GM12878 (cell line): ENCODE measurements around the gene GEMIN2. TPM values are rescaled to one million over a fixed set of nuclear protein-coding genes. Genes with fewer than 3 reads are reported as not detected.
A peak's percentile ranks its signal among the peaks of the same experiment; 100 is the strongest.

Experiments
- BMI1 ChIP-seq: fragments of 450-650 bp; IDR thresholded peaks from 2 replicates; pipeline ENCODE4 v1.6.1; 2016; ENCODE audit warnings: mild to moderate bottlenecking, moderate library complexity, borderline replicate concordance
- GATAD2B ChIP-seq: fragments of 450-650 bp; conservative IDR thresholded peaks from 2 replicates; pipeline ENCODE4 v1.6.1; 2017; ENCODE audit warnings: low read depth, mild to moderate bottlenecking, moderate library complexity
- NFYA ChIP-seq: IDR thresholded peaks from 2 replicates; pipeline ENCODE4 v1.6.1; 2011; ENCODE audit warnings: low read depth, mild to moderate bottlenecking, low read length, improper control_type of control experiment, borderline replicate concordance
- TCF12 ChIP-seq: IDR thresholded peaks from 2 replicates; pipeline ENCODE4 v1.6.1; 2011; ENCODE audit warnings: low read depth, mild to moderate bottlenecking, low read length
- polyA plus RNA-seq, 11 experiments: library from polyadenylated mRNA; depleted of rRNA in 4 of 11; unstranded in 6 of 11; stranded (reverse) in 5 of 11; fragments of >200 nt; fragmentation: Nextera tagmentation in 4 of 11; fragmentation: Illumina TruSeq in 1 of 11; extraction: Ambion mirVana in 4 of 11; extraction: Trizol in 1 of 11; gene quantifications; 1 replicate in 1 of 11; 2 replicates in 10 of 11; pipeline versions ENCODE4 v1.2.1 to v1.2.3, GENCODE V29; 2011 to 2016; ENCODE audit warnings: inconsistent platforms in 2 of 11, missing spikeins in 2 of 11, low read depth in 1 of 11
- total RNA-seq, 4 experiments: library from RNA; depleted of rRNA in 3 of 4; stranded (reverse); fragments of >200 nt in 3 of 4; fragmentation: Illumina TruSeq in 1 of 4; extraction: Trizol in 1 of 4; gene quantifications; 2 replicates each; pipeline versions ENCODE4 v1.2.1 to v1.2.3, GENCODE V29; 2013 to 2021
- TF ChIP-seq, protein P1 (sequence below): fragments of 450-650 bp; IDR thresholded peaks from 2 replicates; pipeline ENCODE4 v1.6.1; 2017; ENCODE audit warnings: mild to moderate bottlenecking, low read depth, inconsistent platforms; ENCODE audit not compliant: poor library complexity, severe bottlenecking
- TF ChIP-seq, protein P2 (sequence below): fragments of 450-650 bp; conservative IDR thresholded peaks from 2 replicates; pipeline ENCODE4 v1.6.1; 2017; ENCODE audit warnings: mild to moderate bottlenecking, moderate library complexity
- TF ChIP-seq, protein P3 (sequence below): fragments of 450-650 bp; IDR thresholded peaks from 2 replicates; pipeline ENCODE4 v1.6.1; 2018; ENCODE audit warnings: mild to moderate bottlenecking, low read depth, moderate library complexity; ENCODE audit not compliant: partially characterized antibody

Gene GEMIN2
- total and polyA plus RNA-seq, 10 of the 15 experiments (the other 5 are each of a cell fraction or from before 2014, with no cell fraction given), result 25.9 to 69.3 (median 46.1) TPM

DNA sequence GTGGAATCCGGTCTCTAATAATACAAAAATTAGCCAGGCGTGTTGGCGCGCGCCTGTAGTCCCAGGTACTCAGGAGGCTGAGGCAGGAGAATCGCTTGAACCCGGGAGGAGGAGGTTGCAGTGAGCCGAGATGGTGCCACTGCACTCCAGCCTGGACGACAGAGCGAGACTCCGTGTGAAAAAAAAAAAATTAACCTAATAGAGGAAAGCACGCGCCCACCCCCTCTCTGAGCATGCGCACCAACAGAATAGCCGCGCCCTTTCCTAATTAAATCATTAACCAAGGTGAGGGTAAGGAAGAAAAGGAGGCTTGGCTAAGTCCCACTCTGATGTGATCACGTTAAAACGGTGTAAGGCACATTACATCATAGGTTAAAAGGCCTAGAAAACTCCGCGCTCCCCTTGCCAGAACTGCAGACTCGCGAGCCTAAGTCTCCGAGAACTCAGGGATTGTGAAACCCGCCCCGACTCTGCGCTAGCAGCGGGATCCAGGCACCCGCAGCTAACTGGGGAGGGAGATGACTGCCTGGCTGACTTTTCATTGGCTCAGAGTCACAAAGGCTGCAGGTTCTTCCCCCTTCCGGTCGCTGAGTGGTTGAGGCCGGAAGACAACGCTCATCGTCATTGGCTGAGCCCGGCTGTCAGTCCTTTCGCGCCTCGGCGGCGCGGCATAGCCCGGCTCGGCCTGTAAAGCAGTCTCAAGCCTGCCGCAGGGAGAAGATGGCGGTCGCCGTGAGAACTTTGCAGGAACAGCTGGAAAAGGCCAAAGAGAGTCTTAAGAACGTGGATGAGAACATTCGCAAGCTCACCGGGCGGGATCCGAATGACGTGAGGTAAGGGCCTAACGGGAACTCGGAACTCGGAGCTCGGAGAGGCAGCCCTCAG is 60.7 kb downstream of the GEMIN2 start, which contains the start of gene PNN (continued):
- TF ChIP-seq, protein P1, sequence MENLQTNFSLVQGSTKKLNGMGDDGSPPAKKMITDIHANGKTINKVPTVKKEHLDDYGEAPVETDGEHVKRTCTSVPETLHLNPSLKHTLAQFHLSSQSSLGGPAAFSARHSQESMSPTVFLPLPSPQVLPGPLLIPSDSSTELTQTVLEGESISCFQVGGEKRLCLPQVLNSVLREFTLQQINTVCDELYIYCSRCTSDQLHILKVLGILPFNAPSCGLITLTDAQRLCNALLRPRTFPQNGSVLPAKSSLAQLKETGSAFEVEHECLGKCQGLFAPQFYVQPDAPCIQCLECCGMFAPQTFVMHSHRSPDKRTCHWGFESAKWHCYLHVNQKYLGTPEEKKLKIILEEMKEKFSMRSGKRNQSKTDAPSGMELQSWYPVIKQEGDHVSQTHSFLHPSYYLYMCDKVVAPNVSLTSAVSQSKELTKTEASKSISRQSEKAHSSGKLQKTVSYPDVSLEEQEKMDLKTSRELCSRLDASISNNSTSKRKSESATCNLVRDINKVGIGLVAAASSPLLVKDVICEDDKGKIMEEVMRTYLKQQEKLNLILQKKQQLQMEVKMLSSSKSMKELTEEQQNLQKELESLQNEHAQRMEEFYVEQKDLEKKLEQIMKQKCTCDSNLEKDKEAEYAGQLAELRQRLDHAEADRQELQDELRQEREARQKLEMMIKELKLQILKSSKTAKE, result peak; percentile 97
- TF ChIP-seq, protein P2, sequence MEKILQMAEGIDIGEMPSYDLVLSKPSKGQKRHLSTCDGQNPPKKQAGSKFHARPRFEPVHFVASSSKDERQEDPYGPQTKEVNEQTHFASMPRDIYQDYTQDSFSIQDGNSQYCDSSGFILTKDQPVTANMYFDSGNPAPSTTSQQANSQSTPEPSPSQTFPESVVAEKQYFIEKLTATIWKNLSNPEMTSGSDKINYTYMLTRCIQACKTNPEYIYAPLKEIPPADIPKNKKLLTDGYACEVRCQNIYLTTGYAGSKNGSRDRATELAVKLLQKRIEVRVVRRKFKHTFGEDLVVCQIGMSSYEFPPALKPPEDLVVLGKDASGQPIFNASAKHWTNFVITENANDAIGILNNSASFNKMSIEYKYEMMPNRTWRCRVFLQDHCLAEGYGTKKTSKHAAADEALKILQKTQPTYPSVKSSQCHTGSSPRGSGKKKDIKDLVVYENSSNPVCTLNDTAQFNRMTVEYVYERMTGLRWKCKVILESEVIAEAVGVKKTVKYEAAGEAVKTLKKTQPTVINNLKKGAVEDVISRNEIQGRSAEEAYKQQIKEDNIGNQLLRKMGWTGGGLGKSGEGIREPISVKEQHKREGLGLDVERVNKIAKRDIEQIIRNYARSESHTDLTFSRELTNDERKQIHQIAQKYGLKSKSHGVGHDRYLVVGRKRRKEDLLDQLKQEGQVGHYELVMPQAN, result peak; percentile 86
- TF ChIP-seq BMI1, result no peak
- TF ChIP-seq GATAD2B, result no peak
- TF ChIP-seq, protein P3, sequence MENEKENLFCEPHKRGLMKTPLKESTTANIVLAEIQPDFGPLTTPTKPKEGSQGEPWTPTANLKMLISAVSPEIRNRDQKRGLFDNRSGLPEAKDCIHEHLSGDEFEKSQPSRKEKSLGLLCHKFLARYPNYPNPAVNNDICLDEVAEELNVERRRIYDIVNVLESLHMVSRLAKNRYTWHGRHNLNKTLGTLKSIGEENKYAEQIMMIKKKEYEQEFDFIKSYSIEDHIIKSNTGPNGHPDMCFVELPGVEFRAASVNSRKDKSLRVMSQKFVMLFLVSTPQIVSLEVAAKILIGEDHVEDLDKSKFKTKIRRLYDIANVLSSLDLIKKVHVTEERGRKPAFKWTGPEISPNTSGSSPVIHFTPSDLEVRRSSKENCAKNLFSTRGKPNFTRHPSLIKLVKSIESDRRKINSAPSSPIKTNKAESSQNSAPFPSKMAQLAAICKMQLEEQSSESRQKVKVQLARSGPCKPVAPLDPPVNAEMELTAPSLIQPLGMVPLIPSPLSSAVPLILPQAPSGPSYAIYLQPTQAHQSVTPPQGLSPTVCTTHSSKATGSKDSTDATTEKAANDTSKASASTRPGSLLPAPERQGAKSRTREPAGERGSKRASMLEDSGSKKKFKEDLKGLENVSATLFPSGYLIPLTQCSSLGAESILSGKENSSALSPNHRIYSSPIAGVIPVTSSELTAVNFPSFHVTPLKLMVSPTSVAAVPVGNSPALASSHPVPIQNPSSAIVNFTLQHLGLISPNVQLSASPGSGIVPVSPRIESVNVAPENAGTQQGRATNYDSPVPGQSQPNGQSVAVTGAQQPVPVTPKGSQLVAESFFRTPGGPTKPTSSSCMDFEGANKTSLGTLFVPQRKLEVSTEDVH, result peak; percentile 23
- peak; percentile 86 for TF ChIP-seq NFYA
- TF ChIP-seq TCF12, result peak; percentile 55; the same call in 1 of the 2 replicates
